ENCODE results near the gene F2RL1.

- TF ChIP-seq, protein P1, sequence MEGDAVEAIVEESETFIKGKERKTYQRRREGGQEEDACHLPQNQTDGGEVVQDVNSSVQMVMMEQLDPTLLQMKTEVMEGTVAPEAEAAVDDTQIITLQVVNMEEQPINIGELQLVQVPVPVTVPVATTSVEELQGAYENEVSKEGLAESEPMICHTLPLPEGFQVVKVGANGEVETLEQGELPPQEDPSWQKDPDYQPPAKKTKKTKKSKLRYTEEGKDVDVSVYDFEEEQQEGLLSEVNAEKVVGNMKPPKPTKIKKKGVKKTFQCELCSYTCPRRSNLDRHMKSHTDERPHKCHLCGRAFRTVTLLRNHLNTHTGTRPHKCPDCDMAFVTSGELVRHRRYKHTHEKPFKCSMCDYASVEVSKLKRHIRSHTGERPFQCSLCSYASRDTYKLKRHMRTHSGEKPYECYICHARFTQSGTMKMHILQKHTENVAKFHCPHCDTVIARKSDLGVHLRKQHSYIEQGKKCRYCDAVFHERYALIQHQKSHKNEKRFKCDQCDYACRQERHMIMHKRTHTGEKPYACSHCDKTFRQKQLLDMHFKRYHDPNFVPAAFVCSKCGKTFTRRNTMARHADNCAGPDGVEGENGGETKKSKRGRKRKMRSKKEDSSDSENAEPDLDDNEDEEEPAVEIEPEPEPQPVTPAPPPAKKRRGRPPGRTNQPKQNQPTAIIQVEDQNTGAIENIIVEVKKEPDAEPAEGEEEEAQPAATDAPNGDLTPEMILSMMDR (conservative IDR thresholded peaks at IDR 0.05; ENCODE audit: low read depth, low read length), result no peak
- TF ChIP-seq EZH2 (IDR thresholded peaks at IDR 0.05; ENCODE audit: borderline replicate concordance, low read depth, low read length, poor library complexity, severe bottlenecking), result no peak
These were observed 2.3 kb downstream of the F2RL1 start for GRCh38 chr5:76821136-76821535.

All from A673 (cell line).